GM21723 (cell line): ENCODE results near the gene GALP.
"Not testable (repeated sequence)": the region's sequence is repeated elsewhere in the genome, so short reads cannot be mapped to it uniquely, and the experiment has no call there.

Source experiments
- ATAC-seq: cut with Tn5 transposase; IDR thresholded peaks from one replicate; pipeline ENCODE4 v1.9.1; 2021; ENCODE audit warnings: mild to moderate bottlenecking, moderate library complexity; ENCODE audit not compliant: unreplicated experiment

Gene GALP

DNA sequence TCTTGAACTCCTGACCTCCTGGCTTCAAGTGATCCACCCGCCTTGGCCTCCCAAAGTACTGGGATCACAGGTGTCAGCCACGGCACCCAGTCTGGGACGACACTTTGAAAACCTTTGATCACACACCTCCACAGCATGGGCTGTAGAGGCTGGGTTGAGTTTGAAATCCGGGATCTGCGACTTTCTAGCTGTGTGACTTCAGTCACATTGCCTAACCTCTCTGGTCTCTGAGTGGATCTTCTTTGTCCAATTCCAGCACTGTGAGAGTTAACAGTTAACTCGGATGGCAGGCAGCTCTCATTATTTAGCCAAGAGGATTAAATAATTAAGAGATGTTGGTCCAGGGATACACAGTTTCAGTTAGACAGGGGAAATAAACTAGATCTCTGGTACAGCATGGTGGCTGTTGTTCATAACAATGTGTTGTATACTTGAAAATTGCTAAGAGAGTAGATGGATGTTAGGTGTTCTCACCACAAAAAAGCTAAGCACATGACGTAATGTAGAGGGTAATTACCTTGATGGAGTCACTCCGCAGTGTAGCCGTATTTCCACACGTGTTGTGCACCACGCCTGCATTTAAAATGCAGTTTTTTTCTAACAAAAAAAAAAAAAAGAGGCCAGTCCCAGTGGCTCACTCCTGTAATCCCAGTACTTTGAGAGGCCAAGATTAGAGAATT is 1.9 kb downstream of the GALP start:
- ATAC-seq, result no peak

DNA sequence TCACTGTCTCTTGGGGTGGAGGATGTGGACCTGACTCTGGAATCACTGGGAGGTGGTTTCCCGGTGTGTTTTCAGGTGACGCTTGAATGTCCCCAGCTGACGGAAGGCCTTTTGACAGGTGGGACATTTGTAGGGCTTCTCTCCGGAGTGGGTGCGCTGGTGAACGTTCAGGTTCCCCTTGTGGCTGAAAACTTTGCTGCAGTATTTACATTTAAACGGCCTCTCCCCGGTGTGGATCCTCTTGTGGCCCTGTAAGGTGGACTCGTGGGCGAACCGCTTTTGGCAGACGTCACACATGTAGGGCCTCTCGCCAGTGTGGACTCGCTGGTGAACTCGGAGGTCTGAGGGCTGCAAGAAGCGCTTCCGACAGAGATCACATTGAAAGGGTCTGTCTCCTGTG is 14.0 kb downstream of the GALP start:
- ATAC-seq, result no peak

DNA sequence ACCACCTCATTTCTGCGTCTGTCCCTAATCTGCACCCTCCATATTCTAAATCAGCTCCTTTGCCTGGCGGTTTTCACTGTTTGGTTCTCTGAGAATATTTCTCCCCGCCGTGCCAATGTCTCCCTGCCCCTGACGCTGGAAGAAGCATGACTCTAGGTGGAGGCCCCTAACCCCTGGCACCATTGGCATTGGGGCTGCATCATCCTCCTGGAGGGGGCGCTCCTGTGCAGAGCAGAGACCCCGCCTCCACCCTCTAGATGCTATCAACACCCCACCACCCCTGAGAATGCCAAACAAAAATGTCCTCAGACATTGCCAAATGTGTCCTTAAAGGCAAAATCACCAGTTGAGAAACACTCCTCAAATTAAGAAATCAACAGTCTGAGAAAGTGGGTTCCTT is 15.3 kb downstream of the GALP start:
- ATAC-seq, result no peak

DNA sequence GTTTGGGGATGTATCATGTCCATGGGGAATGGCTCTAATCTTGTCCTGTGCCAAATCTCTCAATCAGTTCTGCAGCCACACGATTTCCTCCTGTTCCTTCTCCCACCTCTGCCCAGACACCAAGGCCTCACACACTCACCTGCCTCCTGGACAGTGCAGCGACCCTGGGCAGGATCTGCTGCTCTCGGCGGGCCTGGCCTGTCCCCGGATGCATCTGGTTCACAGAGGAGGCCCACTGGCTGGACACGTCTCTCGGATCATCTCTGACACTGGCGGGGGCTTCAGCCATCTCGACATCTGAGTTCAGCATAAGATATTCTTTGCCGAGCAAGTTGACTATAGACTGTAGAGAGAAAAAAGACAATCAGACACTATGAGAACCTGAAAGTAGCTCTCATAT is 15.9 kb downstream of the GALP start:
- ATAC-seq, result no peak

DNA sequence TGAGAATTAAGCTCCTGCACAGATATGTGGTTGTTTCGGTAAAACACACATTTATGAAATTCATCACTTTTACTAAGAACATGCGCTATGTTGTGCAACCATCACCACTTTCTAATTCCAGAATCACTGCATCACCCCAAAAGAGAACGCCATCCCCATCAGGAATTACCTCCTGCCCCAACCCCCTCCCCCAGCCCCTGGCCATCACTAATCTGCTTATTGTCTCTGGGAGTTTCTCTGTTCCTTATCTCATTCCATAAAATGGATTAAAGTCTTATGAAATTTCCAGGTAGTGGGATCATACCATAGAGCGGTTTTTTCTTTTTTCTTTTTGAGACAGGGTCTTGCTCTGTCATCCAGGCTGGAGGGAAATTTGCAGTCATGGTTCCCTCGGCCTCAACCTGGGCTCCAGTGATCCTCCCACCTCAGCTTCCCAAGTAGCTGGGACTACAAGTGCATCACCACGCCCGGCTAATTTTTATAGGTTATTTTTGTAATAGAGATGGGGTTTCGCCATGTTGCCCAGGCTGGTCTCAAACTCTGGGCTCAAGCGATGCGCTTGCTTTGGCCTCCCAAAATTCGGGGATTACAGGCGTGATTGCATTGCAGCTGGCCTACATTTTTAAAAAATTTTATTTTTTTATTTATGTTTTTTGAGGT is 18.3 kb downstream of the GALP start:
- no peak for ATAC-seq

DNA sequence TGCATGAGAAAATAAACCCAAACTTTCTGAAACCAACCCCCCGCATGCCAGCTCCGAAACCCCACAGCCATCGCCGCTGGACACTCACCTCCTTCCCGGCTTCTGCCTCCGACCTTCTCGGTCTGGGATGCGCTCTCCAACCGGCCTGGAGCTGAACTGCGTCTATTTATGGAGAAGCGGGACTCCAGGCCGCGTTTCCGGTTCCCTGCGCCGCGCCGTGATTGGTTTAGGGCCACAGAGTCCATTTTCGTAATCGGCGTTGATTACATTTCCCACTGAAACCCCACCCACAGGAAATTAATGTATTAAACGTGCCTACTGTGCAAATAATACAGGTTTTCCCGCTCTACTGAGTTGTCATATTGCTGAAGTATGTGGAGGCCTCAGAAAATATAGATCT is 21.8 kb downstream of the GALP start, which contains the start of gene ZSCAN5B:
Gene ZSCAN5B (minus strand): TSS at position 138 of the 400 bp plus-strand sequence. CDS start 4,731 bp downstream, outside the sequence.
- ATAC-seq, result not testable (repeated sequence)

DNA sequence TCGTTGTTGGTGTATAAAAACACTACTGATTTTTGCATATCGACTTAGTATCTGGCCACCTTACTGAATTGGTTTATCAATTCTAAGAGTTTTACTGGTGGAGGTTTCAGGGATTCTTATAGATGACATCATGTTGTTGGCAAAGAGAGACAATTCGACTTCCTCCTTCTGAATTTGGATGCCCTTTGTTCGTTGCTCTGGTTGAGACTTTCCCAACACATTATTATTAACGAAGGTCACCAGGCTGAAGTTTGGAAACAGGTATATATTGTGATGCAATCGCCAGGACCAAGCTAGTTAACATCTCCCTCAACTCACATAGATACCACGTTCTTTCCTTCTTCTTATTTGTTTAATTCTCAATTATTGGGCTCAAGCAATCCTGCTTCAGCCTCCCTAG is 23.9 kb downstream of the GALP start:
- no peak for ATAC-seq

DNA sequence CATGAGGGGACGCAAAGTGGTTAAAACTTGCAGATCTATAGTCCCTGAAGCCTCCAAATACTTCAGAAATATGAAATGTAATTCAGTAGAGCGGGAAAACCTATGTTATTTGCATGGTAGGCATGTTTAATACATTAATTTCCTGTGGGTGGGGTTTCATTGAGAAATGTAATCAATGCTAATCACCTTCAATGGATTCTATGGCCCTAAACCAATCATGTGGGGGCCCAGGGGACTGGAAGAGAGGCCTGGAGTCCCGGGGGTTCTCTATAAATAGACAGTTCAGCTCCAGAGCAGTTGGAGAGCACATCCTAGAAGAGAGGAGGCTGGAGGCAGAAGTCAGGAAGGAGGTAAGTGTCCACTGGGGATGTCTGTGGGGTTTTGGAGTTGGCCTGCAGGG is 26.2 kb downstream of the GALP start, which contains the start of gene ZSCAN5C:
Gene ZSCAN5C (plus strand): TSS at position 301 of the 400 bp plus-strand sequence. CDS start 3,641 bp downstream, outside the sequence.
- ATAC-seq, result no peak

DNA sequence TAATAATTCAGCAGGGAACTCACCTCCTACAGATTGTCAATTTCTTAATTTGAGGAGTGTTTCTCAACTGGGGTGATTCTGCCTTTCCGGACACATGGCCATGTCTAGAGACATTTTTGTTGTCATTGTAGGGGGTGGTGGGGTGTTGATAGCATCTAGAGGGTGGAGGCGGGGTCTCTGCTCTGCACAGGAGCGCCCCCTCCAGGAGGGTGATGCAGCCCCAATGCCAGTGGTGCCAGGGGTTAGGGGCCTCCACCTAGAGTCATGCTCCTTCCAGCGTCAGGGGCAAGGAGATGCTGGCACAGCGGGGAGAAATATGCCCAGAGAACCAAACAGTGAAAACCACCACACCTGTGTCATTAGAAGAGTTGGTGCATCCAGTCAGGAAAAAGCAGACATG is 31.8 kb downstream of the GALP start:
- not testable (repeated sequence) for ATAC-seq

DNA sequence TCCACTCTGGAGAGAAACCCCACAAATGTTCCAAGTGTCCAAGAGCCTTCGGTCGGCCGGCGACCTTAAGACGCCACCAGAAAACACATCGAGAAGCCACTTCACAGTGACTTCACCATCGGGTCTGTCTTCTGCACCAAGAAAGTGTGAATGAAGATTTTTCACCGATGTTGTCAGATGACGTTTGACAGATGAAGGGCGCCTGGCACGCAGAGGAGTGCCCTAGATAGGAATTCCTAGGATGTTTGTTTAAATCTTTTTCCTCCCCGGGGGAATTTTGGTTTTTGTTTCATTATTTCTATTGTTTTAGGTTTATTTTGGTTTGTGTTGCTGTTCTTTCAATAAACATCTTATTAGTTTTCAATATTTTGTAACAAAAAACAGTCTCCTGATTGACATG is 33.3 kb downstream of the GALP start:
- ATAC-seq, result no peak

DNA sequence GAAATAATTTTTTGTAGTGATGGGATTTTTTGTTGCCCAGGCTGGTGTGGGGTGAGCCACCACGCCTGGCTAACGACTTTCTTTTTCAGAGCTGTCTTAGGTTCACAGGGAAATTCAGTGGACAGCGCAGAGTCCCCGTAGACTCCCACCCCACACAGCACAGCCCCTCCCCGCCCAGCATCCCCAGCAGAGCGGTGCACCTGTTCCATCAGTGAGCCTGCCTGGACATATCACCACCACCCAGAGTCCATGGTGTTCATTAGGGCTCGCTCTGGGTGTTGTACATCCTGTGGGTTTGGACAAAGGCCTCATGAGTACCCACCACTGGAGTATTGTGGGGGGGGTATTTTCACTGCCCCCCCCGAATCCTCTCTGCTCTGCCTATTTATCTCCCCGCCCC is 34.2 kb downstream of the GALP start:
- ATAC-seq, result not testable (repeated sequence)

DNA sequence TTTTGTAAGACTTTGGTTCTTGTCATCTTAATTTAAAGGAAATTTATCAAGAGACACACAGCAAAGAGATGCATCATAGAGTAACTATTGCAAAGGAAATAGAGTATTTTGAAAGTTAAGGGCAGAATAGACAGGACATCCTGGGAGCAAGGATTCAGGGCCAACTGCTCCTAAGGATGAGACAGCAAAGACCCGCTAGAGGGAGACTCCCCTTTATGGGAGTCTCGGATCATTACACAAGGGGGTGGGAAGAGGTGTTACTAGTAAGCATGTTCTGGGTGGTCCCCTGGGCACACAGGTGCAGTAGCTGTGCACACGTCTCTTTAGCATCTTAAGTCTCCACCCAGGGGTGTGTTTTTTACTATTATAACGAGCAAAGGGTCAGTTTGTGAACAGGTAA is 35.9 kb downstream of the GALP start:
- ATAC-seq, result no peak

DNA sequence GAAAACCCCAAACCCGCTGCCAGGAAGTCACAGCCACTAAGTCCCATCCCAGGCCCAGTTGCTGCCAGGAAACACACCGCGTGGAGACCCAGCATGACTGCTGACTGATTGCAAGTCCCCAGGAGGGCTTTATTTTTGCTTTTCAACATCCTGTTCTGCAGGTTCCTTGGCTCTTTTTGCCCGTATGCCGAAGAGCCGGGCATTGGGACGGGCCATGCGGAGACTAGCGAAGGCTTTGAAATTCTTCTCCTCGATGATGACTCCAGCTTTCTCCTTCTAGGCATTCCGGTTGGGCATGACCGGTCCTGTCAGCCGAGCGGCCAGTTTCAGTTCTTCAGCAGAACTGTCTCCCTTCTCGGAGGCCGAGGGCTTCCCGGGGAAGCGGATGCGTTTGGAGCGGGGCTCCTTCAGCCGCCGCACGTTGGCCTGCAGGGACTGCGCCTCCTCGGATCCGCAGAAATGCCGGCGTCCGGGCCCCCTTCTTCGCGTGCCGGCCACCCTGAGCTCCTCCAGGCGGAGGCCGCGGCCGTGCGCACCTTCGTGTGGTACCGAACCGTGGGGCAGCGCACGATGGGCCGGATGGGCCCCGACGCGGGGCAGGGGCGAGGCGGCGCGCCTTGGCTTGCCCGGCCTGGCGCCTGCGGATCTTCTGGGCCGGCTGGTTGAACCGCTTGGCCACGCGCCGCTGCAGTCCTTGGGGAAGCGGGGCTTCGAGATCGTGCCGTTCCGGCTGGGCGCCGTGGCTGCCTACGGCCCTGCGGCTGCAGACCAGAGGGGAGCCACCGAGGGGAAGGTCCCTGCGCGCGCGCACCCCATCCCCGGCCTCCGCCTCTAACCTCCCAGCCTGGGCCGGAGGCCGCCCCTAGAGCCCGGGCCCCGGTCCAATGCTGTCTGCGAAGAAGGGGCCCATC is 41.5 kb downstream of the GALP start:
- no peak for ATAC-seq

DNA sequence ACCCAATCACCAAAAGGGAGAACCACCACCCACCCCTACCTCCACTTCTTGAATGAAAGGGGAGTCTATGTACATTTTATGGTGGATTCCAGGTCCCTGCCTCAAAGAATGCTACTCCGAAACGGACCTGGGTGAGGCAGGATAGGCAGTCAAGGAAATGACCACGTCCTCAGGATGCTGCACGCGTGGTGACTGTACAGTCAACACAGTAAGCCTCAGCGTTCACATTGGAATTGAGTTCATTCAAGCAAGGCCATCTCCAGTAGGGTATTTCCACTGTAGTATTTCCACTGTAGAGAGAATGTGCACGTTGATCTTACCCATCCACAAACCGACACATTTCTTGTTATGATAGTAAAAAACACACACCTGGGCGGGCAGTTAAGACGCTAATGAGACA is 43.2 kb downstream of the GALP start:
- ATAC-seq, result no peak

DNA sequence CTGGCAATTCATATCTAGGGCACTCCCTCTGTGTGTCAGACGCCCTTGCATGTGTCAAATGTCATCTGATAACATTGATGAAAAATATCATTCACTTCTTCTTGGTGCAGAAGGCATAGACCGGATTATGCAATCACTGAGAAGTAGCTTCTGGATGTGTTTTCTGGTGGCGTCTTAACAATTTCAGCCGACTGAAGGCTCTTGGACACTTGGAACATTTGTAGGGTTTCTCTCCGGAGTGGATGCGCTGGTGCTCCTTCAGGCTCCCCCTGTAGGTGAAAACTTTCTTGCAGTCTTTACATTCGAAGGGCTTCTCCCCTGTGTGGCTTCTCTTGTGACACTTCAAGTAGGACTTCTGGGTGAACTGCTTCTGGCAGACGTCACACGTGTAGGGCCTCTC is 45.6 kb downstream of the GALP start:
- not testable (repeated sequence) for ATAC-seq

DNA sequence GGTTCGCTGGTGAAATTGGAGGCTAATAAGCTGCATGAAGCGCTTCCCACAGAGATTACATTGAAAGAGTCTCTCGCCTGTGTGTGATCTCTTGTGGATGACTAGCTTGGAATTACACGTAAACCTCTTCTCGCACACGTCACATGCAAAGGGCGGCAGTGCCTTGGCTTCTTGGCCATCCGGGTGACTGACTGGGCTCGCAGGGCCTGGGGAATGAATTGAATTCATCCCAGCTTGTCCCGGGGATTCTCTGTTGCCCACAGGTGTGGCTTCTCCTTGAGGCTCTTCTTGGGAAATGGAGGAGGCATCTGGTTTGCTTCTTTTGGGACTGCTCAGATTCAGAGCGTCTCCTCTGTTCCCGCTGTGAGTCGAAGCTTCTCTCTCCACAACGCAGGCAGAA is 46.0 kb downstream of the GALP start:
- ATAC-seq, result no peak

DNA sequence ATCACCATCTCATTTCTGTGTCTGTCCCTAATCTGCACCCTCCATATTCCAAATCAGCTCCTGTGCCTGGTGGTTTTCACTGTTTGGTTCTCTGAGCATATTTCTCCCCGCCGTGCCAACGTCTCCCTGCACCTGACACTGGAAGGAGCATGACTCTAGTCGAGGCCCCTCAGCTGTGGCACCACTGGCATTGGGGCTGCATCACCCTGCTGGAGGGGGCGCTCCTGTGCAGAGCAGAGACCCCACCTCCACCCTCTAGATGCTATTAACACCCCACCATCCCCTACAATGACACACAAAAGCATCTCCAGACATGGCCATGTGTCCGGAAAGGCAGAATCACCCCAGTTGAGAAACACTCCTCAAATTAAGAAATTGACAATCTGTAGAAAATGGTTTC is 47.1 kb downstream of the GALP start:
- no peak for ATAC-seq

DNA sequence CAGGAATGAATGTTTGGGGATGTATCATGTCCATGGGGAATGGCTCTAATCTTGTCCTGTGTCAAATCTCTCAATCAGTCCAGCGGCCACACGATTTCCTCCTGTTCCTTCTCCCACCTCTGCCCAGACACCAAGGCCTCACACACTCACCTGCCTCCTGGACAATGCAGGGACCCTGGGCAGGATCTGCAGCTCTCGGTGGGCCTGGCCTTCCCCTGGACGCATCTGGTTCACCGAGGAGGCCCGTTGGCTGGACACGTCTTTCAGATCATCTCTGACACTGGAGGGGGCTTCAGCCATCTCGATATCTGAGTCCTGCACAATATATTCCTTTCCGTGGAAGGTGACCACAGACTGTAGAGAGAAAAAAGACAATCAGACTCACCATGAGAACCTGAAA is 47.7 kb downstream of the GALP start:
- ATAC-seq, result no peak
